LHCN-M2 (cell line): ENCODE measurements around the gene OR1S2. TPM values are rescaled to one million over a fixed set of nuclear protein-coding genes. Genes with fewer than 3 reads are reported as not detected.

Source experiments
- total RNA-seq: library from RNA; depleted of rRNA; stranded (reverse); fragments of >200 nt; gene quantifications from 2 replicates; pipeline ENCODE4 v1.2.3, GENCODE V29; 2014; rRNA removed

The OR1S2 gene
- total RNA-seq, 1 experiment from 2014 or later = not detected

Other genes with a start within 250 kb of the OR1S2 start
- gene OR9Q1, start 180.3 kb downstream of the OR1S2 start, total RNA-seq = not detected in 2 replicates
- not detected in 2 replicates for gene OR6Q1, start 173.2 kb downstream of the OR1S2 start, total RNA-seq
- gene OR9I1, start 78.6 kb downstream of the OR1S2 start, total RNA-seq = not detected in 2 replicates
- not detected in 2 replicates for gene OR9Q2, start 15.1 kb downstream of the OR1S2 start, total RNA-seq
- gene OR1S1, start 8.6 kb upstream of the OR1S2 start, total RNA-seq = not detected in 2 replicates
- gene OR10Q1, start 24.8 kb upstream of the OR1S2 start, total RNA-seq = not detected in 2 replicates
- gene OR10W1, start 64.1 kb upstream of the OR1S2 start, total RNA-seq = not detected in 2 replicates
- not detected in 2 replicates for gene OR5B17, start 154.9 kb upstream of the OR1S2 start, total RNA-seq
- not detected in 2 replicates for gene OR5B3, start 202.7 kb upstream of the OR1S2 start, total RNA-seq
- gene OR5B2, start 224.0 kb upstream of the OR1S2 start, total RNA-seq = not detected in 2 replicates
- gene OR5B12, start 238.1 kb upstream of the OR1S2 start, total RNA-seq = not detected in 2 replicates